Right atrium auricular region (tissue), 2 donors: Measurements from ENCODE around the gene ZIC2. TPM values are rescaled to one million over a fixed set of nuclear protein-coding genes. Genes with fewer than 3 reads are reported as not detected.
"Not testable (repeated sequence)": the region's sequence is repeated elsewhere in the genome, so short reads cannot be mapped to it uniquely, and the experiment has no call there.

Experiments used
- DNase-seq: peaks from one replicate; pipeline ENCODE4 v3.0.0-alpha.2; 2019; ENCODE audit warnings: low spot score
- H3K27ac ChIP-seq, 2 donors: fragments of 200-600 bp; sonication (generic); 1 replicate in 1 of 2; 2 replicates in 1 of 2; pipeline ENCODE4 v1.5.1; 2016 to 2019
- H3K27me3 ChIP-seq, 2 donors: fragments of 200-600 bp; sonication (generic); one replicate each; pipeline versions ENCODE4 v1.5.1 to v1.6.0; 2017 to 2019
- H3K36me3 ChIP-seq: fragments of 200-600 bp; sonication (generic); one replicate; pipeline ENCODE4 v1.5.1; 2016
- H3K4me1 ChIP-seq, 2 donors: fragments of 200-600 bp; sonication (generic); one replicate each; pipeline versions ENCODE4 v1.5.1 to v1.6.0; 2017 to 2019
- H3K4me3 ChIP-seq, 2 donors: fragments of 200-600 bp; sonication (generic); 1 replicate in 1 of 2; 2 replicates in 1 of 2; pipeline ENCODE4 v1.5.1; 2017 to 2019; ENCODE audit warnings: mild to moderate bottlenecking in 1 of 2, moderate library complexity in 1 of 2
- H3K9me3 ChIP-seq, 2 donors: fragments of 200-600 bp; sonication (generic); one replicate each; pipeline ENCODE4 v1.5.1; 2019
- CTCF ChIP-seq, 2 donors: fragments of 200-600 bp; sonication (generic); IDR thresholded peaks; one replicate each; pipeline ENCODE4 v1.5.1; 2019; ENCODE audit warnings: antibody characterized with exemption in 2 of 2
- total RNA-seq, 2 donors: library from RNA; depleted of rRNA; stranded (reverse); fragments of >200 nt; gene quantifications; one replicate each; pipeline ENCODE4 v1.1.0, GENCODE V29; 2016

The ZIC2 gene
- total RNA-seq, 2 donors from 2014 or later = 0.08 TPM; not detected in 1

- no peaks in the 10 kb centered on the region for H3K4me1 ChIP-seq
- no peaks in the 10 kb centered on the region for H3K36me3 ChIP-seq
- H3K4me3 ChIP-seq = no peak overlapping the region
- no peak for DNase-seq
- H3K9me3 ChIP-seq = no peaks in the 10 kb centered on the region
- no peak overlapping the region for H3K27ac ChIP-seq
- no peaks in the 10 kb centered on the region for H3K27me3 ChIP-seq
- no peak for TF ChIP-seq CTCF (IDR thresholded peaks at IDR 0.05)
These were observed 31.7 kb upstream of the ZIC2 start for GRCh38 chr13:99949679-99950413.

GRCh38 chr13:99951666-99952065, 29.9 kb upstream of the ZIC2 start:
- not testable (repeated sequence) for H3K4me3 ChIP-seq, H3K9me3 ChIP-seq, DNase-seq, H3K27ac ChIP-seq, H3K36me3 ChIP-seq
- Histone ChIP-seq H3K27me3 (peaks cover 9 to 14% of the 10 kb centered on the region in 2 donors), H3K4me1 (peaks cover 0 to 13% of the 10 kb centered on the region in 2 donors)

- Histone ChIP-seq H3K4me3 (no peak overlapping the region), H3K27ac (no peak overlapping the region), H3K9me3 (no peaks in the 10 kb centered on the region), H3K36me3 (no peaks in the 10 kb centered on the region), H3K27me3 (peaks cover 25 to 30% of the 10 kb centered on the region in 2 donors), H3K4me1 (peaks cover 0 to 22% of the 10 kb centered on the region in 2 donors)
- no peak for DNase-seq
- no peak for TF ChIP-seq CTCF (IDR thresholded peaks at IDR 0.05)
These were observed 28.3 kb upstream of the ZIC2 start for GRCh38 chr13:99953138-99953755.

DNA sequence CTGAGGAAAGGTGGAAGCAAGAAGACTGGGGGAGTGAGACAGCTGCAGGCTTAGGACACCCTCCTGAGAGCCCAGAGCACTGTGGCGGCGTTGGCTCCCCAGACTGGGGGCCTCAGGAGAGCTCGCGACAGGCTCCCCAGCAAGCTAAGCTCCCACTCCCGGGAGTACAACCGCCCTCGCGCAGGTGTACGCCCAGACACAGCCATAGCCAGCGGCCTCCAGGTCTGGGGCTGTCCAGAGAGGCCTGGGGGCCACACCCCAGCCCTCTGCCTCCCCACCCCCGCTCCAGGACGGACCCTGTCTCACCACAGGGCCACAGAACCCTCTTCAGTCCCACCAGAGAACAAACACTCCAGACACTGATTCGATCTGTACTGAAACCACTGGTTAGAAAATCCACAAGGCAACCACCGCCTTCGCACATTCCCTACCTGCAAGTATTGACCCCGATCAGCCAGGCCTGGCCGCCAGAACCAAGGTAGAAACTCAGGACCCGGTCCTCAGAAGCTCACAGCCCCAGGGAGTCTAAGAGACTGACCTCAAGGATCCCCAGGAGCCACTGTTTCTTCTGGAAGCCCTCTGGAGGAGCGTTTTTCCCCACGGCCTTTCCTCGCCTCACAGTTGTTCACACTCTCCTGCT, 26.4 kb upstream of the ZIC2 start:
- H3K36me3 ChIP-seq = no peaks in the 10 kb centered on the region
- DNase-seq = no peak
- H3K4me3 ChIP-seq = no peak overlapping the region
- no peak for TF ChIP-seq CTCF (IDR thresholded peaks at IDR 0.05)
- peaks cover 0 to 32% of the 10 kb centered on the region in 2 donors for H3K4me1 ChIP-seq
- H3K27ac ChIP-seq = no peak overlapping the region
- no peaks in the 10 kb centered on the region for H3K9me3 ChIP-seq
- H3K27me3 ChIP-seq = peaks cover 44 to 46% of the 10 kb centered on the region in 2 donors

GRCh38 chr13:99955747-99956472, 25.7 kb upstream of the ZIC2 start:
- no peak for DNase-seq
- H3K4me3 ChIP-seq = peak overlapping the region in 1 of 2 donors; percentile 23
- no peaks in the 10 kb centered on the region for H3K9me3 ChIP-seq
- H3K4me1 ChIP-seq = peaks cover 0 to 33% of the 10 kb centered on the region in 2 donors
- peaks cover 51 to 53% of the 10 kb centered on the region in 2 donors for H3K27me3 ChIP-seq
- no peaks in the 10 kb centered on the region for H3K36me3 ChIP-seq
- no peak overlapping the region for H3K27ac ChIP-seq
- TF ChIP-seq CTCF (IDR thresholded peaks at IDR 0.05) = no peak
